NCI-H2196 treated with DMSO at 0.1 percent for 48 hours (cell line): Measurements from ENCODE around the gene VENTX.
"Not testable (repeated sequence)": the region's sequence is repeated elsewhere in the genome, so short reads cannot be mapped to it uniquely, and the experiment has no call there.

ENCODE experiments used
- DNase-seq: peaks from one replicate; lab custom pipeline; 2025; ENCODE audit not compliant: unreplicated experiment; lab: John Stamatoyannopoulos, UW

VENTX gene

DNA sequence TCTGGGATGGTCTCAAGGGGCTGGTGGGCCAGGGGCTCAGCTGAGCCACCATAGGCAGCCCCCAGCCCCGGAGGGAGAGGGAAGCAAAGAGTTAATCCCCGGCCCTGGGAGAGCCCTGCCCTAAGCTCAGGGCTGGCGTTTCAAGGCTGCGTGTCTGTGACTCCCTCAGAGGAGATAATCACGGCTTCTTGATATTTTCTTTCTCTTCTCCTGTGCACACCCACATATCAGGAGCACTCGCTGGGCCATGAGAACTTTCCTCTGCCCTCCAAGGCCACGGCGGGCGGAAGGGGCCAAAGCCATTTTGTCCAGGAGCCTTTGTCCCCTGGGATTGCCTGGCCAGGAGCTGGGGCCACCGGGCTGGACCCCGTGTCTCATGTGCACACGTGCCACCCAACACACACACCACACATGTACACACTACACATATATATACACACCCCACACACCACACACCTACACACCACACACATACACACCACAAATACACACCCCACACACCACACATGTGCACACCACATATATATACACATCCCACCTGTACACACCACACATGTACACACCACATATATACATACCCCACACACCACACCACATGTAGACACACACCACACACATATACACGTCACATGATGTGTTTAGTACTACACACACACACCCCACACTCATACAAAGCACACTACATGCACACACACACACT lies 16.9 kb downstream of the VENTX start:
- DNase-seq: no peak

DNA sequence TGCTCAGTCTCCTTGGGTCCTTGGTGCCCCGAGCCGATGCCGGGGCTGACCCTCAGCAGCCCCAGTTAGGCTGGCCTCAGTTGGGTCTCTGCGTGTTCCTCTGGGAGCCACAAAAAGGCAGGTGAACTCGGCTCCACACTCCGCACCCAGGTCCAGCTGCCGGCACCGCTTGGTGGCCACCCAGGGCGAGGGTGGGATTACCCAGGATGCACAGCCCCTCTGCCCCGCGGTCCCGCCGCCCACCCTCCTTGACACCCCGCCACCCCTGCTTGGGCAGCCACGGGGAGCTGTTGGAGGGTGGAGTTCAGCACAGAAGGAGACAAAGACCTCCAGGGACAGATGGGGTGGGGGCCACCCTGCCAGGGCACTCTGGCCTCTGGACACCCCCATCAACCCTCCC lies 17.7 kb downstream of the VENTX start:
- DNase-seq: no peak

DNA sequence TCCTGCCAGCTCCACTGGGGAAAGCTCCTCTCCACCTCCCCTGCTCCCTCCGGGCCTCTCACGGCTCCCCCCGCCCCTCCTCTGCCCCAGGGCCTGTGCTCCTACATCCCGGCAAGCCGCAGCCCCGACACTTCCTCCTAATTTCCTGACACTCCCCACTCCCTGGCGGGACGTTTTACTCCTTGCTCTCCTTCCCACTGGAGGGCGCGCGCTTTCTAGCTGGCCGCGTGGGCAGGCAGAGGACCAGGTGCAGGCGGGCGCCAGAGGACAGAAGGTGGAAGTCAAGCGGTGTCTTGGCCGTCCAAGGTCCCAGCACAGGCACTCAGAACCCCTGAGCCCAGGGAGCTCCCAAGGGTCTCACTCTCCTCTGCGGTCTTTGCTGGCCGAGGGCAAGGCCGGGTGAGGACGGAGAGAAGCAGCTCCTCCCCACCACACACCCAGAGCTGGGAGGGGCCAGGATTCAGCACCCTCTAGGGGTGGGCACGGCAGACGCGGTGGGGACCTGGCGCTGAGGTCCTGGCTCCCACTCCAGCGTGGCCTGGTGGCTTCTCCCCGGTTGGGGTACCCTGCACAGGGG lies 19.9 kb downstream of the VENTX start:
- no peak for DNase-seq

DNA sequence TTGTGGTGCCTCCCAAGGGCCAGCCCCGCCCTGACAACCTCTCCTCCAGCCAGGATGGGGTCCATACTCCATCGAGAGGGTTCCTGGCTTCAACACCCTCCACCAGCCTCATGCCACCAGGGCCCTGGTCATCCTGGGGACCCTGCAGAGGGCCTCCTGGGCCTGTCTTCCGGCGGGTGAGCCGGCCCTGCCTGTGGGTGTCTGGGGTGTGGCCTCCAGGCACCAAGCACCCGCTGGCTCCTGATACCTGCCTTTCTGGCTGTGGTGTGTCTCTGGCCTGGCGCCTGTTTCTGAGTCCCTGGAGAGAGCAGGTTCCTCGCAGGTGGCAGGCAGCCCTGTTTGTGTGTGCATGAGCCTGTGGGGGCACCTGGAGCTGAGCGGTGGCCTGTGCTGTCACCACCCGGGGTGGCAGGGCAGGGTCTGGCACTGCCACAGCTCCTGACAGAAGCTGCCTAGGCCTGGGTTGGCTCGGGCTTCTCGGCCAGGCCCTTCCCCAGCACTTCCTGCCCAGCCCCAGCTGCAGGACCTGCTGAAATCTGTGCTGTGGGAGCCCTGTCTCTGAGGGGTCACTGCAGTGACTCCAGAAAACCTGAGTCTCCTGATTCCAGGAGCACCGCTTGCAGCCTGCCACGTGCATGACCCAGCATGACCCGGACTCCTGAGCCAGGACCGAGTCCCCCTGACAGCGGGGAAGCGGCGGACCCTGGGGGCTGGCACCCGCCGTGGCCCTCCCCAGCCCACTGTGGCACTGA lies 20.6 kb downstream of the VENTX start:
- no peak for DNase-seq

DNA sequence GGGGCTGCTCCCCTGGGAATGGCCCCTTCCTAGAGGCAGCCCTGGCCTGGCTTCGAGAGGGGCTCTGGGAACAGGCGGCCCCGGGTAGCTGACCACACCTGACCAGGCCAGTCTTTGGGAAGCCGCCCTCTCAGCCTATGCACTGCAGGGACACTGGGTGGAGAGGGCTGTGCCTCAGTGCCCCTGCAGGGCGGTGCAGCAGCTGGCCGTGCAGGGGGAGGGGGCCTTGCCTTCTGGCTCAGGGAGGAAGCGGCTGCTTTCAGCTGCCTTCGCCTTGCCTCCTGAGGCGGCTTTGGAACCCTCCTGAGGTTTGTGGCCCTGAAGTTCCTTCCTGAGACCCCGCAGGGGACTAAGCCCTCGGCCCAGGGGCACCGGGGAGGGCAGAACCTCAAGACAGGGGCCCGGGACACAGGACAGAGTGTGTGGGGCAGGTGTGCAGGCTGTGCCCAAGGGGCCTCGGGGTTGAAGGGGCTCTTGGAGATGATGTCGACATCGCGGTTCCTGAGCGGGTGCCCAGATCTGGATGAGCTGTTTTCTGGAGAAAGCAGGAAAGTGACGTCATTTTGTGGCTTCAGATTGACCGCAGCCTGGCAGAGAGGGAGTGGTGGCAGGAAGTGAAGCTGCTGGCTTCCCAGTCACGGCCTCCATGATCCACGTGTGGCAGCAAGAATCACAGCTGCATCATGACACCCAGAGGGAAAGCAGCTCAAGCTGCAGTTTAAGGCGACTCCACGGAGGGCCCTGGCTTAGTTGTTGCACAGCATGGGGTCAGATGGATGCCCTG lies 21.4 kb downstream of the VENTX start:
- no peak for DNase-seq

DNA sequence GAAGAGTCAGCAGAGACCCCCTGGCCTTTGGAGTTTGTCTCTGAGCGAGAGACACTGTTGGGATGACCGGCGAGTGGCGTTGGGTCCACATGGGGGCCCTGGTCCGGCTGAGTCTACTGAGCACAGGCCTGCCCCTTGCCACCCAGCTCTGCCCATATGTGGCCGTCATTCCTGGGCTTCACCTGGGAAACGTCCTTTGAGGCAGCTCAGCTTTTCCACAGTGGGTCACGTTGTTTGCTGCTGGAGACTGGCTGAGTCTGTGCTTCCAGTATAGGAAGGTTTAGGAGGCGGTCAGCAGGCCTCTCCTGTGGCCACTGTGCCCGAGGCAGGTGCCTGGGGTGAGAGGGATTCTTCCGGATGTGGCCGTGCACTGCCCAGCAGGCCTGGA lies 21.9 kb downstream of the VENTX start:
- DNase-seq: no peak

DNA sequence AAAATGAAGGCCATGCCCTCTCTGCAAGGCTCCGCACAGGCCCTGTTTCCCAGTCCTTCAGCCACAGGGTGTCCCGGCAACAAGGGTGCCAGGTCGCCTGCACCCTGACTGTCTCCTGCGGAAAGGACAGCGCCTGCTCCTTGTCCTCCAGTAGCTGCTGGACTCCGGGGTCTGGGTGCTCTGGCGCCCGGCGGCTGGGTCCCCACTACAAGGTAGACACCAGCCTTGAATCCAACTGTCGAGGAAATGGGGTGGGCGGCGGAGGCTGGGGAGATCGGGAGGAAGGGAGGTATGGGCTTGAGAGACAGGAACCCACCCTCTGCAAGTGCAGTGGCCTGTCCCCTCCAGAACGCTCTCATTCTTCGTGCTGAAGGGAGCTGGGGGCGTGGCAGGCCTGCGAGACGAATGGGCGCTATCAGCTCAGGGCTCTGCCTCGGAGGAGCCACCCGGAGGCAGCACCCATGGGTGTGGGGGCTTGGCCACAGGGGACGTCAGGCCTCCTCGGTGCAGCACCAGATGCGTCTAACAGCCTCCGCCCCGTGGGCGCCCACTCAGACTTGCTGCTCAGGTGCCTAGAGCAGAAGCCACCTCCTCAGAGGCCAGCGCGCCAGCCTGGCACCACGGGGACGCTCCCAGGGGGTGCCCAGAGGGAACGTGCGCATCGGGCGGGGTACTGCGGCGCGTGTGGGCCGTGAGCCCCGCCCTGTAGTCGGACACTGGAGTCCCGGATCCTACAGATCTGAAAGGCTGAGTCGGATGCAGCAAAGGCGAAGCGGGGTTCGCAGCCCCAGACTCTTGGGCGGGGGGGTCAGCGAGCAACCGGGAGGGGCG lies 23.5 kb downstream of the VENTX start:
- DNase-seq: no peak

DNA sequence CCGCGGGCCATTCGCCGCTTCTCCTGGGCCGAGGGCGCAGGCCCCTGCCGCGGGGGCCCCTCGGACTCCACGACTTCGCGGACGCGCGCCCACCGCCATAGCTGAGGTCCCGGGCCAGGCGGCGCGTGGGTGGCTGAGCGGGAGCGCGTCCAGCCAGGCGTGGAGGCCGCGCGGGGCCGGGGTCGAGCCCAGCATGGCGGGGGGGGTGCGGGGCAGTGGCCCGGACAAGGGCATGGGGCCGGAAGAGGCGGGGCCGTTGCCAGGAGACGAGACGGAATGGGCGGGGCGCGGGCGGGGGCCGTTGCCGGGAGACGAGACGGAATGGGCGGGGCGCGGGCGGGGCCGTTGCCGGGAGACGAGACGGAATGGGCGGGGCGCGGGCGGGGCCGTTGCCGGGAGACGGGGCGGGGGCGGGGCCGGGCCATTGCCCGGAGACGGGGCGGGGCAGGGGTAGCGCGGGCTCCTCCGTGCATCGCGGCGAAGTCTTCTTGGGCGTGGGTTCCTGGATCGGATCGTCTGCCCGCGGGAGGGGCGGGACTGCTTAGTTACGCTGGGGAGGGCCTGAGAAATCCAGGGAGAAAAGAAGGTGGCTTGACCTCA lies 24.2 kb downstream of the VENTX start:
- DNase-seq: peak; percentile 40

DNA sequence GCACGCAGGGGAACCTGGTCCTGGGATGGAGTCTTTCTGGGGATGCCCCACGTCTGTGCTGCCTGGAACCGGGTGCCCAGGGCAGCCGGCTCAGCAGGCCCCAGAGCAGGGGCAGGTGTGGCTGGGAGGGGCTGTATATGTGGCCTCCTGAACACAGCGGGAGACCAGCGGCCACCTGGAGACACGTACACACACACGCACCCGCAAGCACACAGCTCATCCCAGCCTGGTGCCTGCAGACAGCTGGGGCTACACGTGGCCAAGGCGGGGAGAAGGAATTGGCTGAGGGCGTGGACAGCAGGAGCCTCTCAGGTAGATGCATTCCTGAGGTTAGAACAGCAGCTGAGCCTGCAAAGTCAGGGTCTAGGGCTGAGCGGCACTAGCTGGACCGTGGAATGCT lies 25.0 kb downstream of the VENTX start:
- no peak for DNase-seq

DNA sequence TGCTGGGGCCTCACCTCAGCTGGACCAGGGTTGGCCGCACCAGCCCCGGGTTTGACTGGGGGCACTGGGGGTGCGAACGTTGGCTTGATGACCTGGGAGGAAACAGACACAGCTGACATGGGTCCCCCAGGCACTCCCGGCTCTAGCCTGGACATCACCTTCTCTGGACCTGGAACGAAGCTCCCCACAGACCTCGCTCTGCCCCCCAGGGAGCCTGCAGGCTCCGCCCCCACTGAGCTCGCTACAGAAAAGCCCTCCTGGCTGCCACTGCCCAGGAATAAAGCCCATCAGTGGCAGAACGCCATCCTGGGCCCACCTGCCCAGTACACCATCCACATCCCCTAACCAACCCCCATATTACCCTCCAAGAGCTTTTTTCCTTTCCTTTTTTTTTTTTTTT lies 26.0 kb downstream of the VENTX start:
- no peak for DNase-seq

DNA sequence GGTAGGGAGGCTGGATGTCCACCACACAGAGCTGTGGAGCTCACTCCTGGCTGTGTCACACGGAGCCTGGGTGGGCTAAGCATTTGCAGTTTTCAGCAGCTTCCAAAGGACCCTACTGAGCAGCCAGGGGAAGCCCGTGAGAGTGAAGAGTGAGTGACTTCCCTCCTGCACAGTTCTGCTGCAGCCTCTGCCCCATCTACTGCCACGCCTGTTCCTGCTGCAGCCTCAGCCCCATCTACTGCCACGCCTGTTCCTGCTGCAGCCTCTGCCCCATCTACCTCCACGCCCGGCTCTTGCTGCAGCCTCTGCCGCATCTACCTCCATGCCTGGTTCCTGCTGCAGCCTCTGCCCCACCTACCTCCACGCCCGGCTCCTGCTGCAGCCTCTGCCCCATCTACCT lies 26.8 kb downstream of the VENTX start:
- DNase-seq: no peak

DNA sequence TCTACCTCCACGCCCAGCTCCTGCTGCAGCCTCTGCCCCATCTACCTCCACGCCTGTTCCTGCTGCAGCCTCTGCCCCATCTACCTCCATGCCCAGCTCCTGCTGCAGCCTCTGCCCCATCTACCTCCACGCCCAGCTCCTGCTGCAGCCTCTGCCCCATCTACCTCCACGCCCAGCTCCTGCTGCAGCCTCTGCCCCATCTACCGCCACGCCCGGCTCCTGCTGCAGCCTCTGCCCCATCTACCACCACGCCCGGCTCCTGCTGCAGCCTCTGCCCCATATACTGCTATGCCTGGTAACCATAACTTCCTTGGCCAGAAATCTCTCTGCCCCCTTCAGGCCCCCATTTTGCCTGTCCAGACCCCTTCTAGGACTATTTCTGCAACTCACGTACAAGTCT lies 27.4 kb downstream of the VENTX start:
- DNase-seq: not testable (repeated sequence)

DNA sequence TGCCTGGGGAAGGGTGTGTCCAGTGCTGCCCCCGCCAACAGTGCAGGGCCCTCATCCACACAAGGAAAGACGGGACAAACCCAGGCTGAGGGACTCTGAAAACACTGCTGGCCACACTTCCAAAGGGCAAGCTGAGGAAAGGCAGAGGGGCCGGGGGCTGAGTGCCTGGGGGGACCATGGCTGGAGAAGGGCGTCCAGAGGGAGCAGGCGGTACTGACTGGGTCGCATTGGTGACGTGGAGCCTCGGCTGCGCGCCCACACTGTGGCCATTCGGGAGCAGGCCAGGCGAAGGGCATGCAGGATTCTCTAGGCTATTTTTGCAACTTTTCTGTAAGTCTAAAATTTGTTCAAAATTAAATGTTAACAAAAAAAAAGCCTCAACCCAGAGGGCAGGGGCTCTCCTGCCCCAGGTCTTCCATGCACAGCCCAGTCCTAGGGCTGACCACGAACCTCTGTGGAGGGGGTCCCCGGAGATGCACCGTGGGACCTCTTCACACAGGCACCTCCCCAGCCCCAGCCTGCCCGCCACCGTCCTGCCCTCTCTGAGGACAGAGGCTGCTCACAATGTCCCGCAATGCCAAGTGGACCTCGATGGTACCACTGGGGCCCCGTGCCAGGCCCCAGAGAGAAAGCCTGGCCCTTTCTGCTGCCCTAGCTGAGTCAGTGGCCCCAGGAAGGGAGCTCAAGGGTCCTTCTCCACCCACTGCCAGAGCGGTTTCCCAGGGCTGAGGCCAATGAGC lies 28.6 kb downstream of the VENTX start:
- DNase-seq: no peak

DNA sequence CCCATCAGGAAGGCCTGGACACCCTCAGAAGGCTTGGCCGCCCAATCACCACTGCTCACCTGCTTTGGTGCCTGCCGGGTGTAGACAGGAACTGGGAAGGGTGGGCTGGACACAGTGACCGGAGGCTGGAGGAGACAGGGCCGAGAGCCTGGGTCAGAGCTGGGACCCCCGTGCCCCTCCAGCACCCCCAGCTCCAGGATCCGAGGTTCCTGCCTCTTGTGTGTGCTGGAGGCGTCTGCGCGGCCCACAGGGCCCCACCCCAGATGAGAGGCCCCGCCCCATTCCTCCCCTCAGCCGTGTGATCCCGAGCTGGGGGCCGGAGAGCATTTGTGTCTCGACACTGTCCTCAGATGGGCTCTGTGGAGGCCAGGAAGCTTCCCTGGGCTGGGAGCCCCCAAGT lies 29.6 kb downstream of the VENTX start:
- no peak for DNase-seq

DNA sequence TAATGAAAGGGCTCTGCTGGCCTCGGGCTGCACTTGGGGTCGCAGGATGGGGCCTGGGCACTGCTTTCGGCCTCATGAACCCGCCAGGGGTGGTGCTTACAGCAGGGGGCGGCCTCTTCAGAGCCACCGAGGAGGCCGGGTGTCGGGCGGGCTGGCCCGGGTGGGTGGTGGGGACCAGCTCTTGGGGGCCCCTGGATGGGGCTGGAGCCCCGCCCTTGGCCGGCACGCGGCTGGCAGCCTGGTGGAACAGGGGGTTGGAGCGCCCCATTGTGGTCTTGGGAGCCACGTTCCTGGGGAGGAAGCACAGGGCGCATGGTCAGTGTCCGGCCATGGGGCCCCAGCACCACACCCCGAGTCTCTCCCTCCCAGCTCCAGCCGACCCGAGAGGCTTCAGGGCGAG lies 30.2 kb downstream of the VENTX start:
- DNase-seq: no peak

DNA sequence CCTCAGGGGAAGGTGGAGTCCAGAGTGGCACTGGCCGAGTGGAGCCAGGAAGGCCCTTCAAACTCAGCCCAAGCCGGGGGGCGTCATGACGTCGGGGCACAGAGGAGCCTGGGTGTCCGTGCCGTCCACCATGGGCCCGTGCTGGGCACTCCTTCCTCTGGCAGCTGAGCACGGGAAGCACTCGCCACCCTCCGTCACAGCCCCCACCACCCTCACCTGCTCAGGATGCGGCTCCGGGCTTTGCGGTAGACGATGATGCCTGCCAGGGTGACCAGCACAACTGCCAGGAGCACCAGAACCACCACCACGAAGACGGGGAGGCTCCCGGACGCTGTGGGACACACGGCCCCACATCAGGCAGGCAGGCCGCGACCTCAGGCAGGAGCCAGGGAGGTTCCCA lies 30.9 kb downstream of the VENTX start:
- DNase-seq: no peak

DNA sequence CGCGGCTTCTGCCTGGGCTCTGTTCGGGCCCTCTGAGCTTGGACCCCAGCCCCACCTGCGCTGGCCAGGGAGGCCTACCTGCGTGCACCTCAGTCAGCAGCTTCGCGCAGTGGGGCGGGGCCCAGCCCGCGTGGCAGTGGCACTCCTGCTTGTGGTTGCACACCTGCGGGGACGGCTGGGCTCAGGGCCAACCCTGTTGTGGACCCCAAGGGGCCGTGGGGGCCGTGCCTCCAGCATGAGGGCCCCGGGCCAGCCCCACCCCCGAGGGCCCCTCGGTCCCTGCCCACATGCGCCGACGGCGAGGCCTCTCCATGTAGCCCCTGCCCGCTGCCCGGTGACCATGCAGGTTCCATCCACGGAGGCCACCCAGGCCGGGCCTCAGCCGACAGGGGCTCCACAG lies 31.7 kb downstream of the VENTX start:
- no peak for DNase-seq

DNA sequence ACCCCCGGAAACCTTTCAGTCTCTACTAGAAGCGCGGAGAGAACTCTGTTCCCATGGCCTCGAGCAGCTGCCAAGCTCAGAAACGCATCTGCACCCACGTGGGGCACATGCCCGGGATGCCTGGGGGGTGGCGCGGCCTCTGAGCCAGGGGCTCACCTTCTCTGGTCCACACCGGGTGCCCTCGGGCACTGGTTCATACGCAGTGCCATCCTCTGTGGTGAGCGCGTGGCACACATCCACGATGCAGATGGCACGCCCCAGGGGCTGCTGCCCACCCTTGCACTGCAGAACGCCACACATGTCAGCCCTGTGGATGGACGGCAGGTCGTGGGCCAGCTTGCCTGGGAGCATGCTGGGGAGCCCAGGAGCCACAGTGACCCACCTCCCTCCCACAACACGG lies 32.5 kb downstream of the VENTX start:
- DNase-seq: no peak

DNA sequence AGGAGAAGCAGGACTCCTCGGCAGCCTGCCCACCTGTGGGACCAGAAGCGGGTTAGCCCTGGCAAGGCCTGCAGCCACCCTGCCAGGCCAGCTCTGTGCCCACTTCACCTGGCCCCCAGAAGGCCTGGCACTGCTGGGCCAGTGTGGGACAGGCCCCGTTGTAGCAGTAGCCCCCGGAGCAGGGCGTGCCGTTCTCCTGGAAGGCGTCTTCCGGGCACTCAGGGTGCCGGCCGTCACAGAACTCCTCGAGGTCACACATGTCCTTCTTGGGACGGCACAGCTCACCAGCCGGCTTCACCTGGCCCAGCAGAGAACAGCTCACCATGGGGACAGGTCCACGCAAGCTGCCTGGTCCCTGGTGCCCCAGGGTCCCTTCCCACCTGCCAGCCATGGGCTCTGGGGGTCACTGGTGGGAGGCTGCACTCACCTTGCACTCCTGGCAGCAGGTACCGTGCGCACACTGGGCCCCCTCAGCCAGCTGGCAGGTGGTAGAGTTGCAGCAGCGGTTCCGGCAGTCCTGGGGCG lies 33.2 kb downstream of the VENTX start:
- no peak for DNase-seq
